K562 (cell line): ENCODE measurements around the gene TSPAN32. TPM values are rescaled to one million over a fixed set of nuclear protein-coding genes. Genes with fewer than 3 reads are reported as not detected.

Experiments
- BRF1 ChIP-seq: IDR thresholded peaks from 3 replicates; pipeline ENCODE4 v1.6.1; 2011; ENCODE audit warnings: borderline replicate concordance, mild to moderate bottlenecking; ENCODE audit not compliant: insufficient read length; ENCODE audit errors: extremely low read depth
- FUS ChIP-seq: fragments of 200-400 bp; formaldehyde crosslinking; optimal IDR thresholded peaks from 2 replicates; pipeline ENCODE3; 2017; ENCODE audit warnings: low read depth, low read length
- HDAC6 ChIP-seq: IDR thresholded peaks from 2 replicates; pipeline ENCODE4 v1.6.1; 2012; ENCODE audit warnings: low read depth, mild to moderate bottlenecking, control low read depth, inconsistent platforms, low read length, moderate library complexity
- U2AF2 ChIP-seq: fragments of 200-400 bp; formaldehyde crosslinking; optimal IDR thresholded peaks from 2 replicates; pipeline ENCODE3; 2017; ENCODE audit warnings: low read depth, mild to moderate bottlenecking, low read length
- ZNF232 ChIP-seq: sonication (generic); formaldehyde crosslinking; IDR thresholded peaks from 2 replicates; pipeline ENCODE4 v1.8.0; 2022; ENCODE audit warnings: mild to moderate bottlenecking, missing genetic modification reagents
- polyA plus RNA-seq, 8 experiments: library from polyadenylated mRNA; depleted of rRNA in 4 of 8; stranded (reverse) in 5 of 8; unstranded in 3 of 8; fragments of >200 nt; fragmentation: Nextera tagmentation in 2 of 8; fragmentation: Illumina TruSeq in 1 of 8; extraction: Ambion mirVana in 2 of 8; extraction: Trizol in 1 of 8; gene quantifications; 2 replicates each; pipeline versions ENCODE4 v1.2.1 to v1.2.3, GENCODE V29; 2011 to 2014; ENCODE audit warnings: inconsistent platforms in 1 of 8, missing spikeins in 1 of 8
- total RNA-seq, 7 experiments: library from RNA; depleted of rRNA in 6 of 7; stranded (reverse); fragments of >200 nt in 6 of 7; fragmentation: Illumina TruSeq in 2 of 7; extraction: Trizol in 2 of 7; gene quantifications; 2 replicates each; pipeline versions ENCODE4 v1.2.1 to v1.2.3, GENCODE V29; 2011 to 2021; ENCODE audit warnings: low replicate concordance in 1 of 7
- TF ChIP-seq, protein P1 (sequence below): fragments of 200-600 bp; sonication (generic); IDR thresholded peaks from one replicate; pipeline ENCODE4 v1.6.1; 2012; ENCODE audit warnings: mild to moderate bottlenecking, low read depth, low read length, inconsistent platforms

TSPAN32 gene
- total and polyA plus RNA-seq, 9 of the 15 experiments (the other 6 are each of a cell fraction or from before 2014, with no cell fraction given) = 0.21 to 7.3 (median 2.6) TPM

GRCh38 chr11:2342557-2342956 lies 40.7 kb downstream of the TSPAN32 start (continued):
- TF ChIP-seq, protein P1, sequence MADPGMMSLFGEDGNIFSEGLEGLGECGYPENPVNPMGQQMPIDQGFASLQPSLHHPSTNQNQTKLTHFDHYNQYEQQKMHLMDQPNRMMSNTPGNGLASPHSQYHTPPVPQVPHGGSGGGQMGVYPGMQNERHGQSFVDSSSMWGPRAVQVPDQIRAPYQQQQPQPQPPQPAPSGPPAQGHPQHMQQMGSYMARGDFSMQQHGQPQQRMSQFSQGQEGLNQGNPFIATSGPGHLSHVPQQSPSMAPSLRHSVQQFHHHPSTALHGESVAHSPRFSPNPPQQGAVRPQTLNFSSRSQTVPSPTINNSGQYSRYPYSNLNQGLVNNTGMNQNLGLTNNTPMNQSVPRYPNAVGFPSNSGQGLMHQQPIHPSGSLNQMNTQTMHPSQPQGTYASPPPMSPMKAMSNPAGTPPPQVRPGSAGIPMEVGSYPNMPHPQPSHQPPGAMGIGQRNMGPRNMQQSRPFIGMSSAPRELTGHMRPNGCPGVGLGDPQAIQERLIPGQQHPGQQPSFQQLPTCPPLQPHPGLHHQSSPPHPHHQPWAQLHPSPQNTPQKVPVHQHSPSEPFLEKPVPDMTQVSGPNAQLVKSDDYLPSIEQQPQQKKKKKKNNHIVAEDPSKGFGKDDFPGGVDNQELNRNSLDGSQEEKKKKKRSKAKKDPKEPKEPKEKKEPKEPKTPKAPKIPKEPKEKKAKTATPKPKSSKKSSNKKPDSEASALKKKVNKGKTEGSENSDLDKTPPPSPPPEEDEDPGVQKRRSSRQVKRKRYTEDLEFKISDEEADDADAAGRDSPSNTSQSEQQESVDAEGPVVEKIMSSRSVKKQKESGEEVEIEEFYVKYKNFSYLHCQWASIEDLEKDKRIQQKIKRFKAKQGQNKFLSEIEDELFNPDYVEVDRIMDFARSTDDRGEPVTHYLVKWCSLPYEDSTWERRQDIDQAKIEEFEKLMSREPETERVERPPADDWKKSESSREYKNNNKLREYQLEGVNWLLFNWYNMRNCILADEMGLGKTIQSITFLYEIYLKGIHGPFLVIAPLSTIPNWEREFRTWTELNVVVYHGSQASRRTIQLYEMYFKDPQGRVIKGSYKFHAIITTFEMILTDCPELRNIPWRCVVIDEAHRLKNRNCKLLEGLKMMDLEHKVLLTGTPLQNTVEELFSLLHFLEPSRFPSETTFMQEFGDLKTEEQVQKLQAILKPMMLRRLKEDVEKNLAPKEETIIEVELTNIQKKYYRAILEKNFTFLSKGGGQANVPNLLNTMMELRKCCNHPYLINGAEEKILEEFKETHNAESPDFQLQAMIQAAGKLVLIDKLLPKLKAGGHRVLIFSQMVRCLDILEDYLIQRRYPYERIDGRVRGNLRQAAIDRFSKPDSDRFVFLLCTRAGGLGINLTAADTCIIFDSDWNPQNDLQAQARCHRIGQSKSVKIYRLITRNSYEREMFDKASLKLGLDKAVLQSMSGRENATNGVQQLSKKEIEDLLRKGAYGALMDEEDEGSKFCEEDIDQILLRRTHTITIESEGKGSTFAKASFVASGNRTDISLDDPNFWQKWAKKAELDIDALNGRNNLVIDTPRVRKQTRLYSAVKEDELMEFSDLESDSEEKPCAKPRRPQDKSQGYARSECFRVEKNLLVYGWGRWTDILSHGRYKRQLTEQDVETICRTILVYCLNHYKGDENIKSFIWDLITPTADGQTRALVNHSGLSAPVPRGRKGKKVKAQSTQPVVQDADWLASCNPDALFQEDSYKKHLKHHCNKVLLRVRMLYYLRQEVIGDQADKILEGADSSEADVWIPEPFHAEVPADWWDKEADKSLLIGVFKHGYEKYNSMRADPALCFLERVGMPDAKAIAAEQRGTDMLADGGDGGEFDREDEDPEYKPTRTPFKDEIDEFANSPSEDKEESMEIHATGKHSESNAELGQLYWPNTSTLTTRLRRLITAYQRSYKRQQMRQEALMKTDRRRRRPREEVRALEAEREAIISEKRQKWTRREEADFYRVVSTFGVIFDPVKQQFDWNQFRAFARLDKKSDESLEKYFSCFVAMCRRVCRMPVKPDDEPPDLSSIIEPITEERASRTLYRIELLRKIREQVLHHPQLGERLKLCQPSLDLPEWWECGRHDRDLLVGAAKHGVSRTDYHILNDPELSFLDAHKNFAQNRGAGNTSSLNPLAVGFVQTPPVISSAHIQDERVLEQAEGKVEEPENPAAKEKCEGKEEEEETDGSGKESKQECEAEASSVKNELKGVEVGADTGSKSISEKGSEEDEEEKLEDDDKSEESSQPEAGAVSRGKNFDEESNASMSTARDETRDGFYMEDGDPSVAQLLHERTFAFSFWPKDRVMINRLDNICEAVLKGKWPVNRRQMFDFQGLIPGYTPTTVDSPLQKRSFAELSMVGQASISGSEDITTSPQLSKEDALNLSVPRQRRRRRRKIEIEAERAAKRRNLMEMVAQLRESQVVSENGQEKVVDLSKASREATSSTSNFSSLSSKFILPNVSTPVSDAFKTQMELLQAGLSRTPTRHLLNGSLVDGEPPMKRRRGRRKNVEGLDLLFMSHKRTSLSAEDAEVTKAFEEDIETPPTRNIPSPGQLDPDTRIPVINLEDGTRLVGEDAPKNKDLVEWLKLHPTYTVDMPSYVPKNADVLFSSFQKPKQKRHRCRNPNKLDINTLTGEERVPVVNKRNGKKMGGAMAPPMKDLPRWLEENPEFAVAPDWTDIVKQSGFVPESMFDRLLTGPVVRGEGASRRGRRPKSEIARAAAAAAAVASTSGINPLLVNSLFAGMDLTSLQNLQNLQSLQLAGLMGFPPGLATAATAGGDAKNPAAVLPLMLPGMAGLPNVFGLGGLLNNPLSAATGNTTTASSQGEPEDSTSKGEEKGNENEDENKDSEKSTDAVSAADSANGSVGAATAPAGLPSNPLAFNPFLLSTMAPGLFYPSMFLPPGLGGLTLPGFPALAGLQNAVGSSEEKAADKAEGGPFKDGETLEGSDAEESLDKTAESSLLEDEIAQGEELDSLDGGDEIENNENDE = no peak
- TF ChIP-seq HDAC6 (no peak), FUS (no peak), U2AF2 (no peak), BRF1 (no peak), ZNF232 (CRISPR knock-in tag) (no peak)
